ENCODE measurements around the gene SCAP.
A peak's percentile ranks its signal among the peaks of the same experiment; 100 is the strongest.
"Not testable (repeated sequence)": the region's sequence is repeated elsewhere in the genome, so short reads cannot be mapped to it uniquely, and the experiment has no call there.

Gene SCAP

DNA sequence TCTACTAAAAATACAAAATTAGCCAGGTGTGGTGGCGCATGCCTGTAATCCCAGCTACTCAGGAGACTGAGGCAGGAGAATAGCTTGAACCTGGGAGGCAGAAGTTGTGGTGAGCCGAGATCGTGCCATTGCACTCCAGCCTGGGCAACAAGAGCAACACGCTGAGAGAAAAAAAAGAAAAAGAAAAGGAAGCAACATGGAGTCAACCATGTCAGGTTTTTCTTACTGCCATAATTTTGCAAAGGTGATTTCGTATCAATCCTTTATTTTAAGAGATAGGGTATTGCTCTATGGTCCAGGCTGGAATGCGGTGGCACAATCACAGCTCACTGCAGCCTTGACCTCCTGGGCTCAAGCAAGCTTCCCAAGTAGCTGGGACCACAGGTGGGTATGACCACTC lies 4.5 kb upstream of the SCAP start:
- DNase-seq, result not testable (repeated sequence)

DNA sequence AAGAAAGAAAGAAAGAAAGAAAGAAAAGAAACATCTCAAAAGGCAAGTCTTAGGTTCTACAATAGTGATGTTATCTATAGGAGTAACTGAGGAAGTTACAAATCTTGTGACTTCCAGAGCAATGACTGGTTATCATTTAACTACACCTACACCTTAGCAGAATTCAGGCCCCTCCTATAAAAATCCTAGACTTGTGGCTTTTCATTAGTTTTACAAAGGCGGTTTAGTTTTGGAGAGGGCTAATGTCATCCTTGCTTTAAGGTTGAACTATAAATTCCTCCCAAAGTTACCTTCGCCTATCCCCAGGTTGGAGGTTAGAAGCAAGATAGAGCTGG lies 4.1 kb upstream of the SCAP start:
- no peak for DNase-seq

DNA sequence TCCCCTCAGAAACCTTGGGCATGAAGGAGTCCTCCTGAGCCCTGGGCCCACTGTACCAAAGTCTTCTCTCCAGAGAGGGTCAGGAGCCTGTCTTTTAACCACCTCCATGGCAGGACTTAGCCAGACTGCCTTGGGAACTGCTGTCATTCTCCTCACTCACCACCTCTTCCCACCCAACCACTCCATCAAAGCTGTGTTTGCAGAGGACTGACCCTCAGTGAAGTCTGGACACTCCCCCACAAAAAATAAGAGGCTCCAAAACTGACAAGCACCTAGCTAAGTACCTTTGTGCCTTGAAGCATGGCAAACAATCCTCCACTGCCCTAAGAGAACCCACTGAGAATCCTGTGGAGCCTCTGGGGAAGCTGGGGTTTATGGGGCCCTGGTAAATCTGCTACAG lies 2.3 kb upstream of the SCAP start:
- DNase-seq, result no peak

DNA sequence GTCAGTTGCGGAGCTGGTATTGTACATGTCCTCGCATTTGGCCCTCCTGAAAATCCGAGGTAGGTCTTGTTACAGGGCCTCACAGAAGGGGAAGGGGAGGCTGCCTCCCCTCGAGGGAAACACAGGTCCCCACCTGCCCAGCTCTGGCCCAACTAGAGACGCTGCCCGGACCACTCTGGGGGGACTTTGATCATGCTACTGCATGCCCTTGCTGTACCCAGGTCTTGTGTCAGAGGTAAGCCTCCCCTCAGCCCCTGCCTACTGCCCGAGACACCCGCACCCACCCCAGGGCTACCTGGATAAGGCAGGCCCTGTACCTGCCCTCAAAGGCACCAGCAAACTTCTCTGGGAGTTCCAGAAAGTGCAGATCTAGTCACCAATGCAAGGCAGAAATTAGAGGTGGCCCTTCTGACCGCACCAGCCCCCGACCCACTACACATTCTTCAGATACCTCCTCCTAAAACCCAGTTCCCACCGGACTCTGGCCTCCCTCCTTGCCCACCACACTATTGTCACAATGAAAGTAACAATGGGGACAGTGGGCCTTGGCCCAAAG lies 981 bp upstream of the SCAP start:
- no peak for DNase-seq

DNA sequence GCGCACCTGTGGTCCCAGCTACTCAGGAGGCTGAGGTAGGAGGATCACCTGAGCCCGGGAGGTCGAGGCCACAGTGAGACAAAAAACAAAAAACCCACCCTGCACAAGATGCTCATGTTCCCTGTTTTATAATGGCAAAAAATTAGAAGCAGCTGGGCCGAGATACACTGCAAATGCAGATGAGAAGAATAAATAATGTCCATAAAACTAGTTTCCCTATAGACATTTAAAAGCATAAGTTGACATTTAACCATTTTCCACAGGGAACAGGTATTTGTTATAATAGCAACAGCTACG lies 537 bp upstream of the SCAP start:
- no peak for DNase-seq

DNA sequence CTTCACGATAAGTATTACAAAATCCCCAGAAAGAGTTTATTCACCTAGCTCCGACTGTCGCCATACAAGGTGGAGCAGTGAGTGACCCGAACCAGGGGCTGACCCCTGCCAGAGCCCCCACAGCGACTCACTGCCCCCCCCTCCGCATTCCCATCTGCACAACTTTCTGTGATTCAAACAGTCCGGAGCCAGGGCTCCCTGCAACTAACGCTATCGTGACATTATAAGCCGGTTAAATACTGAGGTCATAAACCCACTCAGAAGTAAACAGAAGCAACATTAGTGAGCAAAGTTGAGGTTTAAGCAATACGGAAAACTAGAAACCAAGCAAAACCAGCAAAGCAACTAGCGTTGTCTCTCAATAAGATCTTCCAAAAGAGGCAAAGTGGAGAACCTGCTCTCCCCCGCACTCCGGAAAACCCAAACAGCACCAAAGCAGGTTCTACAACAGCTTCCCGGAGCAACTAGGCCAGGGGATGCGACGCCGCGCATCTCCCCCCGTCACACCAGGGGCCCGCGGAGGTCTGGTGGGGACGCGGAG lies 642 bp downstream of the SCAP start:
- no peak for DNase-seq

DNA sequence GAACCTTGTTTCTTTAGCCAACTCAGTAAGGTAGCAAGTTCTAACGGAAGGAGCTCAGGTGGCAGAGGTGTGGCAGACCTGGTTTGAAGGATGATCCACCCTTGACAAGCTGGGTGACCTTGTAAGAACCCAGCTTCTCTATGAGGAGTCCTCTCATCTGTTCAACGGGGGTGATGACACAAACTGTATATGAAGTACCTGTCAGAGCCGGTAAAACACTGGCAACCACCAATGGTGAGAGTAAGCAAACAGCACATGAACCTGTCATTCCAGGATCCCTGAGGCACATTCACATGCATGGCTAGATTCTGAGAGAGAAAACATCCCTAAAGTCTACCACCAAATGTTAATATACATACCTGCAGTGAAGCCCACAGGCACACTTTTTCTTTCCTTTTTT lies 2.4 kb downstream of the SCAP start:
- DNase-seq, result no peak

DNA sequence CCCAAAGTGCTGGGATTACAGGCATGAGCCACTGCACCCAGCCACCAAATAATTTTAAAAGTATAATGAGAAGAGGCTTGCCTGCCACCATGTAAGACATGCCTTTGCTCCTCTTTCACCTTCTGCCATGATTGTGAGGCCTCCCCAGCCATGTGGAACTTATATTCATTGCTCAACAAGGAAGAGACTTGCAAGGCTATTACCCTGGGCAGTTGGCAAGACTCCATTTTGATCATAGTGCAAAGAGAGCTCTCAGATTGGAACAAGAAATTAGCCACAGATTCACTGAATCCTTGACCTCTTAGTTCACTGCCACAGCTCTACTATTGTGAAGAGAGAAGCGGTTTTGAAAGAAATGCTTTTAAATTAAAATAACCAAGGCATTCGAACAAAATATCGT lies 6.1 kb downstream of the SCAP start:
- no peak for DNase-seq

DNA sequence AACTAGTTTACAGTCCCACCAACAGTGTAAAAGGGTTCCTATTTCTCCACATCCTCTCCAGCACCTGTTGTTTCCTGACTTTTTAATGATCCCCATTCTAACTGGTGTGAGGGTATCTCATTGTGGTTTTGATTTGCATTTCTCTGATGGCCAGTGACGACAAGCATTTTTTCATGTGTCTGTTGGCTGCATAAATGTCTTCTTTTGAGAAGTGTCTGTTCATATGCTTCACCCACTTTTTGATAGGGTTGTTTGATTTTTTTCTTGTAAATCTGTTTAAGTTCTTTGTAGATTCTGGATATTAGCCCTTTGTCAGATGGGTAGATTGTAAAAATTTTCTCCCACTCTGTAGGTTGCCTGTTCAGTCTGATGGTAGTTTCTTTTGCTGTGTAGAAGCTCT lies 7.4 kb downstream of the SCAP start:
- not testable (repeated sequence) for DNase-seq

DNA sequence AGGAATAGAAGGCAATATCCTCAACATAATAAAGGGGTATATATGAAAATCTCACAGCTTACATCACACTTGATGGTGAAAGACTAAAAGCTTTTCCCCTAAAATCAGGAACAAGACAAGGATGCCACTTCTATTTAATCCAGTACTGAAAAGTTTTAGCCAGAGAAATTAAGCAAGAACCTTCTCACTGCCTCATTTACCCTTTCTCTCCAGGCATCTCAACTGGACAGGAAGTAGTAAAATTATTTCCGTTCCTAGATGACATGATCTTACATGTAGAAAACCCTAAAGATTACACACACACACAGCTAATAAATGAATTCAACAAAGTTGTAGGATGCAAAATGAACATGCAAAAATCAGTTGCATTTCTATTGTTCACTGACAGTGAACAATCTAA lies 11.2 kb downstream of the SCAP start:
- no peak for DNase-seq

DNA sequence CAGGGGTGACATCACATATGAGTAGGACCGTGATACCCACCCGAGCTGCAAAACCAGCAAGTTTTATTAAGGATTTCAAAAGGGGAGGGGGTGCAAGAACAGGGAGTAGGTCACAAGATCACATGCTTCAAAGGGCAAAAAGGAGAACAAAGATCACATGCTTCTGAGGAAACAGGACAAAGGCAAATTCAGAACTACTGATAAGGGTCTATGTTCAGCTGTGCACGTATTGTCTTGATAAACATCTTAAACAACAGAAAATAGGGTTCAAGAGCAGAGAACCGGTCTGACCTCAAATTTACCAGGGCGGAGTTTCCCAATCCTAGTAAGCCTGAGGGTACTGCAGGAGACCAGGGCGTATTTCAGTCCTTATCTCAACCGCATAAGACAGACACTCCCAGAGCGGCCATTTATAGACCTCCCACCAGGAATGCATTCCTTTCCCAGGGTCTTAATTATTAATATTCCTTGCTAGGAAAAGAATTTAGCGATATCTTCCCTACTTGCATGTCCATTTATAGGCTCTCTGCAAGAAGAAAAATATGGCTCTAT lies 16.1 kb downstream of the SCAP start:
- DNase-seq, result not testable (repeated sequence)

DNA sequence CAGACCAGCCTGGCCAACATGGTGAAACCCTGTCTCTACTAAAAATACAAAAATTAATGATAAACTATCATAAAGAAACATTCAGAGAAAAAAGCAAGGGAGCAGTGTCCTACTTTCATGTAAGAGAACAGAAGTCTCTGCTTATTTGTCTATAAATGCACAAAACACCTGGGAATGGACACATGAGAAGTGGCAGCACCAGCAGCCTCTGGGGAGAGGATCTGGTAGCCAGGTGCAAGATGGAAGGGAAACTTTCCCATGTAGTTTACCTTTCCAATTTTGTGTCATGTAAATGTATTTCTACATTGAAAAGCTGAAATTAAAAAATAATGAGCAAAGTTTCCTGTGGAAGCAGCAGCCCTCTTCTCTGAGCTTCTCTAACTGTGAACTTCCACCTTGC lies 18.8 kb downstream of the SCAP start:
- no peak for DNase-seq

DNA sequence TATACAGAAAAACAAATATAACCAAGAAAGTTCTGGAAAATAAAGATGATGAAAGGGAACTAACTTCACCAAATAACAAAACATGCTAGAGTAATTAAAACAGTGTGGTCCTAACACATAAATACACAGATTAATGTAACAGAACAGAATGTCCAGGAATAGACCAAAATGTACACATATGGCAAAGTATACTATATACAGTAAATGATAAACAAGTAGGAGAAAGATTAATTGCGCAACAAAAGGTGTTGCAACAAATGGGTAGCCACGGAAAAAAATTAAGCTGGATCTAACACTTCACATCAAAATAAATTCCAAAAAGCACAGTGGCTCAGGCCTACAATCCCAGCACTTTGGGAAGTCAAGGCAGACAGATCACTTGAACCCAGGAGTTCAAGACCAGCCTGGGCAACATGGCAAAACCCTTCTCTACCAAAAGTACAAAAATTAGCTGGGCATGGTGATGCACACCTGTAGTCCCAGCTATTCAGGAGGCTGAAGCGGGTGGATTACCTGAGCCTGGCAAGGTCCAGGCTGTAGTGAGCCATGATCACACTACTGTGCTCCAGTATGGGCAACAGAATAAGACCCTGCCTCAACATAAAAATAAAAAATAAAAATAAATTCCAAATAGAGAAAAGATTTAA lies 19.8 kb downstream of the SCAP start:
- DNase-seq, result no peak

DNA sequence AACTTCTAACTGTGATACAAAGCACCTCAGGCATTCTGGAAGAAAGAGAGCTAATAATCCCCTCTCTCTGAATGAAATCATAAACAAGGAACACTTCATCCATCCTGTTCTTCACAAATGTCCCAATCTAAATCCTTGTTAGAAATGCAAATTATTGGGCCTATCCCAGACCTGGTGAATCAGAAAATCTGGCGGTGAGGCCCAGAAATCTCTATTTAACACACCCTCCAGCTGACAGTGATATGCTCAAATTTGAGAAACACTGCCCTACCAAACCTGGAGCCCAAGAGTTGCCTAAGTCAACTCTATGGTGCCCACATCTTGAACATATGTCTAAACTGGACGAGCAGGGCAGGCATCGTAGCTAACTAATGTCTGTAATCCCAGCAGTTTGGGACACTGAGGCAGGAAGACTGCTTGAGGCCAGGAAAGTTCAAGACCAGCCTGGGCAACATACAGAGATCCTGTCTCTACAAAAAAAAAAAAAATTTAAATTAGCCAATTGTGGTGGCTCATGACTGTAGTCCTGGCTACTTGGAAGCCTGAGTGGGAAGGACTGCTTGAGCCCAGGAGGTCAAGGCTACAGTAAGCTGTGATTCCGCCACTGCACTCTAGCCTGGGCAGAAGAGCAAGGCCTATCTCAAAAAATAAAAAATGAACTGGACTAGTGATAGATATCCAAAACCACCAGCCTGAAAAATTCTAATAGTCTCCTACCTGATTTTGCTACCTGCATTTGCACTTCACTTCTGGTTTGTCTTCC lies 23.1 kb downstream of the SCAP start:
- no peak for DNase-seq

DNA sequence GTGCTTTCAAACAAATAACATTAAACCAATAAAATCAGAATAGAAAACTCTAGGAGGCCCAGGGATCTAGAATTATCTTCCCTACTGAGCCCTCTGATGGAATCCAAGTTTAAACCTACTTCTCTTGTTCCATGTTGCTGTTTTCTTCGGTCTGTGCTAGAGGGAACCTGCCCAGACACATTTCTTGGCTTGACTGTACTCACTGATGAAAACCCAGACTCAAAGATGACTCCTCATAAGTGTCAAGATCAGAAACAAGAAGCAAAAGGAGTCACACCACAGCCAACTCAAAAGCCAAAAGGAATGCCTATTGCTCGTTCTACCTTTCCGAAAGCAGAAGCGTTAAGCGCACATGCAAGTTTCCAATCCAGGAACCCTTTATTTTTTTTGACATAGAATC lies 31.6 kb downstream of the SCAP start:
- no peak for DNase-seq

DNA sequence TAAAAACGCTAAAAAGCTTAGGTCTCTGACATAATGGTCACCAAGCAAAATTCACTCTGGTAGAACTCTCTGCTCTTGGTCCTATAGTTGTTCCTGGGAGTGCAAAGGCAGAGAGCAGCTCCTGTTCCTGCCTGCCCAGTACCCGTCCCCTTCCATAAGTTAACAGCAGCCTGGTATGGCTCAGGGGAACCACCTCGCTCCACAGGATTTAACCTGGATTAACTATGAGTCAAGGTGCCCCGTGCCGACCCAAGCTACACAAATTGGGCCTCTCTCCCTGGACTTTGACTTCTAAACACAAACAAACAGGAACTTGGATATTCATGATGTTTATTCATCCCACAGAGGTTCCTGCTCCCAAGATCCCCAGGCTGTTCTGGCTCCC lies 32.1 kb downstream of the SCAP start:
- DNase-seq, result no peak

DNA sequence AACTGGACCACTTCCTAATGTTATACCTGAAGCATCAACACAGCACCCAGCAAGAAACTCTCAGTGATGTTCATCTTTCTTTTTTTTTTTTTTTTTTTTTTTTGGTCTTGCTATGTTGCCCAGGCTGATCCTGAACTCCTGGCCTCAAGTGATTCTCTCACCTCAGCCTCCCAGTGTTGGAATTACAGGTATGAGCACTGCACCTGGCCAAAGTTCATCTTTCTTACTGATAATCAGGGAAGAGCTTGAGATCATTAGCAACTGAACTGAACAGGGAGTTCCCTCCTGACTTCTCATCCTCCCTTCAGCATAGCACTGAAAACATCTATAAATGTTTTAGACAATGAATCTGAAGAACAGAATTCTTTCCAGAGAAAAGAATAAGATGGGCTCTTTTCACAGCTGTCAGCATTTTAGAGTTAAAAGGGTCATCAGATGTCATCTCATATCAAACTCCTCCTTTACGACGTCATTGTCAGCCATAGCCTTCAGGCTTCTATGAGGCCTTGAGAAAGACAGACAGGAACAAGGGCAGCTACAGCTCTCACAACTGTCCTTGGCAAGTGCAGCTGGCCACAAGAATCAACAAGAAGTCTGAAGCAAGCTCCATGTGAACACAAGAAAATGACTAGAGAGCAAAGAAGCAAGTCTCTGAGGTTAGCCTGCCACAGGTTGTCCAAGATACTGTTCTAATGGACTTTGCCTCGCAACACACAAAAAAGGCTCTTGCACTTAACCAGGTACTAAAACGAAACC lies 33.8 kb downstream of the SCAP start:
- DNase-seq, result no peak

DNA sequence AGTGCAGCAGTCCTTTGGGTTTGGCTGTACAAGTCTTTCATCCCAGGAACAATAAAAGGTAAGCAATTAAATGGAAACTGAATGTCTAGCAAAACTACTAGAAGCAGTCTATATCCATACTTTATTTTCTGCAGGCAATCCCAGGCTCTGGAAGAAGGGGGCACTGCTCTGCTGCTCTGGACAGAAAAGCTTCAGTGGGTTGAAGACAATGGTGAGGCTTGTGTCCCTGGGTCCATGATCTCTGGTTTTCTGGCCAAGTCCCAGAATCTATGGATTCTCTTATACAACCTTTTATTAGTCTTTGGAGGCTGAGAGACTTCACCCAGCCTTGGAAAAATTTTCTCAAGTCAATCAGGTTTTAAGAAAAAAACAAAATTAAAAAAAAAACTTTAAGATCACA lies 35.6 kb downstream of the SCAP start:
- DNase-seq, result peak; percentile 30 to 56

DNA sequence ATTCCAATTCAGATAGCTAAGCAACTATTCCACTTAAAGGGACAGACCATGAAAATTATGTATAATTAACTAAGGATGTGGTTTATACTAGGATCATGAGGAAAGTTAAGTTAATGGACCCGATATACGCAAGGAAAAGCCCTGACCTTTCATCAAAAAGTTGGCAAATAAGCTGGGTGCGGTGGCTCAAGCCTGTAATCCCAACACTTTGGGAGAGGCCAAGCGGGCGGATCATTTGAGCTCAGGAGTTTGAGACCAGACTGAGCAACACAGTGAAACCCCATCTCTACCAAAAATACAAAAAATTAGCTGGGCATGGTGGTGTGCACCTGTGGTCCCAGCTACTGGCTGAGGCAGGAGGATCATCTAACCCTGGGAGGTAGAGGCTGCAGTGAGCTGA lies 39.6 kb downstream of the SCAP start:
- DNase-seq, result no peak

DNA sequence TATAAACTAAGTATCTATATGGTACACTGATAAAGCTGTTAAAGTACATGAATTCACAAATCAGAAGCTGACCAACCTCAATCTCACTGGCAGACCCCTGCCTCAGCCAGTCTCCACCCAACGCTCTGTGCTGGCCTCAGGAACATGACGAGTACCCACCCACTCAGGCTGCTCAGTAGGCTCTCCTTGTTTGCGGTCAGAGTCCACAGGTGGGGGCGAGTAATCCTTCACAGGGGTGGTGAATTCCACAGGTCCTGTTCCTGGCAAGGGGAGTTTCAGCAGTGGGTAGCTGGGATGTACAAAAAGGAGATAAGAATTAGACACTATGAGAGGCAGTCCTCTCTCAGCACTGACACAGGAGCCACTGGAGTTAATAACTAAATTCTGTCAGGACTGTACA lies 40.9 kb downstream of the SCAP start:
- DNase-seq, result no peak

DNA sequence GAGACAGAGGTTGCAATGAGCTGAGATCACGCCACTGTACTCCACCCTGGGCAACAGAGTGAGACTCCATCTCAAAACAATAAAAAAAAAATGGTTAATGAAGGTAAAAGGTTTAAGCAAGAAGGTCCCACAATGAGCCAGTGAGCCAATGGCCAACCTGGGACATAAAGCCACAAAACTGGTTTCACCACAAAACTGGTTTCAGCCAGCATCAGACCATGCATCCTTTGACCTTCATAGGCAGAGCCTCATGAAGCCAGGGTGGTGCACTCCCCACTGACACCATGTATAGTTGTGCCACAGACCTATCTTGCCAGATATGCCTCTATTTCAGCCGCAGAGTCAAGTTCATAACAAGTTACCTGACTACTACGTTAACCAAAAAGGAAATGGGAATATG lies 41.9 kb downstream of the SCAP start:
- no peak for DNase-seq

DNA sequence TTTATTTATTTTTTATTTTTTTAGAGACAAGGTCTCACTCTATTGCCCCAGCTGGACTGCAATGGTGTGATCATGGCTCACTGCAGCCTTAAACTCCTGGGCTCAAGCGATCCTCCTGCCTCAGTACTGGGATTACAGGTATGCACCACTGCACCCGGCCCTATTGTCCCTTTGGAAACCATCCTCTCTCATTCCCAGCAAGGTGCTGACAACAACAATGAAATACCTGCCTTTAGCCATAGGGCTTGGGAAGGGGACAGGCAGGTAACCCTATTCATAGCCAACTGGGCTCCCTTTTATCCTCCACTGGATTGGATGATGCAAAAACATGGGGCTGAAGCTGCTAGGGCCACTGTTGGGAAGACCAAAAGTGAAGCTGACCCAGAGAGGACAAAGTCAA lies 43.1 kb downstream of the SCAP start:
- DNase-seq, result no peak

DNA sequence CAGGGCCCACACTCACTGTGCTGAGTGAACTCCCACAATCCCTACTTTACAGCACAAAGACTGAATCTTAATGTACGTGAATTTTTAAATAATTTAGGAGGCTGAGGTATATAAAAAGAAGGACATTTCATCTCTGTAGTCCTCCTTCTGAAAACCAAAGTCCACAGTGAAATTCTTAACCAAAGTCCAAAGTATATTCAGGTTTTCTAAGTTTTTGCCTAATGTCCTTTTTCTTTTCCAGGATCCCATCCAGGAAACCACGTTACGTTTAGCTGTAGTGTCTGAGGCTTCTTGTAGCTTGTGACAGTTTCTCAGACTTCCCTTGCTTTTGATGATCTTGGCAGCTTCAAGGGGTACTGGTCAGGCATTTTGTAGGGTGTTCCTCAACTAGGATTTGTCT lies 44.5 kb downstream of the SCAP start:
- no peak for DNase-seq

DNA sequence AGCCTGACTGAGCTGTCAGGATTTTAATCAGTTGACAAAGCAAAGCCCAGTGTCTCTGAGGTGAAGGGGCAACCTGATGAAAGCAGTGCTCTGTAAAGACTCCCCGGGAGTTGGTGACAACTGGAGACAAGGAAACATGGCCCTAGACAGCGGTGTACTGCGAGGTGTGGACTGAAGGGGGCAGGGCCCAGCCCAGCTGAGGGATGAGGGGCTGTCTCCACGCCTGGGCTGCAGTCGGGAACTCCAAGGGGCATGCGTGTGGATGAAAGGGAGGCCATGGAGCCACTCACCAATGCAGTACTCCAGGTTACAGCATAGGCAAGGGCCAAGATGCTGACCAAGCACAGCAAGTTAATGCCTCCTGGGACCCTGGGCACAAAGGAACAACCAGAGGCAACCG lies 45.1 kb downstream of the SCAP start:
- DNase-seq, result no peak

Measured in hippocampal formation (tissue), 2 donors.